Measurements from ENCODE around the gene PABPN1L. TPM values are rescaled to one million over a fixed set of nuclear protein-coding genes. Genes with fewer than 3 reads are reported as not detected.

PABPN1L gene
- total and polyA plus RNA-seq, 2 of the 8 experiments (the other 6 are each of a cell fraction or from before 2014, with no cell fraction given): not detected

GRCh38 chr16:88875703-88876234 lies 9.3 kb upstream of the PABPN1L start (continued):
- TF ChIP-seq CHD7 (IDR thresholded peaks at IDR 0.05; ENCODE audit: insufficient replicate concordance, low read length): no peak
- TF ChIP-seq JUN (IDR thresholded peaks at IDR 0.05; ENCODE audit: low read depth, low read length): no peak
- TF ChIP-seq POLR2AphosphoS5 (IDR thresholded peaks at IDR 0.05; ENCODE audit: low read depth, low read length): no peak
- TF ChIP-seq CTCF (IDR thresholded peaks at IDR 0.05; ENCODE audit: control extremely low read depth in 1 of 3, insufficient read depth in 1 of 3, low read depth in 1 of 3, low read length in 3 of 3): no peak

Data from H1 (cell line).